Memory B cell (primary cell): ENCODE data around the gene WDR53.
"Not testable (repeated sequence)": the region's sequence is repeated elsewhere in the genome, so short reads cannot be mapped to it uniquely, and the experiment has no call there.

ENCODE experiments used
- ATAC-seq: fragments of 150-1000 bp; cut with Tn5 transposase; 2 replicates; pipeline ENCODE4 v1.10.0; 2021; ENCODE audit warnings: low read depth, mild to moderate bottlenecking, moderate library complexity
- DNase-seq, 2 donors: peaks; one replicate each; pipeline ENCODE4 v3.0.0; 2022; ENCODE audit warnings: low spot score in 2 of 2
- H3K27ac Mint-ChIP-seq: one replicate; pipeline ENCODE4 v1.8.0; 2022; ENCODE audit warnings: mild to moderate bottlenecking, moderate library complexity, mixed read lengths
- H3K27me3 Mint-ChIP-seq: one replicate; pipeline ENCODE4 v1.8.0; 2022; ENCODE audit warnings: mixed read lengths
- H3K36me3 Mint-ChIP-seq: one replicate; pipeline ENCODE4 v1.8.0; 2022; ENCODE audit warnings: mild to moderate bottlenecking, mixed read lengths
- H3K4me1 Mint-ChIP-seq: one replicate; pipeline ENCODE4 v1.8.0; 2022; ENCODE audit warnings: mixed read lengths
- H3K4me3 Mint-ChIP-seq: one replicate; pipeline ENCODE4 v1.8.0; 2022; ENCODE audit warnings: mild to moderate bottlenecking, moderate library complexity, mixed read lengths
- H3K9me3 Mint-ChIP-seq: one replicate; pipeline ENCODE4 v1.8.0; 2022; ENCODE audit warnings: mixed read lengths

Gene WDR53

DNA sequence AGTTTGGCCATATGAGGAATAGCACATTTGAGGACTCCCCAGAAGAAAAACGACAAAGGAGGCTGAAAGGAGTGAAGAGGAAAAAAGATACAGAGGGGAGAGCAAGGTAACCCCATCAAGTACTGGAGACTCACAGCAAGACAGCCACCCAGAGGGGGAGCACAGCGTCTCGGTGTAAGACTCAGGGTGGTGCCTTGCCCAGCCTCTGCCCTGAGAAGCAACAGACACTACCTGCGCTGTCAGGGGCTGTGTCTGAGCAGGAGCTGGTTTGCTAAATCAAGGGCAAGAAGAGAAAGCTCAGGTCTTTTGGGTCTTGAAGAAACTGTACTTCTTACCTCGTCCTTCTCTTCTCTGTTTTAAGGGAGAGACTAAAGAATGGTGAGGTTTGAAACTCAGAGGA lies 28.0 kb upstream of the WDR53 start:
- H3K4me1 Mint-ChIP-seq = peaks cover 5% of the 10 kb centered on the region
- H3K27ac Mint-ChIP-seq = no peak overlapping the region
- H3K9me3 Mint-ChIP-seq = no peaks in the 10 kb centered on the region

DNA sequence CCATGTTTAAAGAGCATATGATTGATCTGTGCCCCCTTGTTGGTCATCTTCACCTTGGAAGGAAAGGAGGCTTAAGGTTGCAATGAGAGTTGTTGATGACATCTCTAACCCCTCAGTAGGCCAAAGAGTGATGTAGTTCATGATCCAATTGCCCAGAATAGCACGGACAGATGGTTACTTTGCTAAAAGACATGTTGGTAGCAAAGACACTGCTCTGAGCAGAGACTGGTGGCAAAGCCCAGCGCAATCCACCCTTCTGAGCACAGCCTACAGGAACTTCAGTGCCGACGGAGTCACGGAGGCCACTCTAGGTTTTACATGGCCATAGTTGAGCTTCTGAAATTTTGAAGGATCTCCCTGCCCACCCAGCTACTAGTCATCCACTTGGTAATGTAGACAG lies 21.9 kb upstream of the WDR53 start:
- DNase-seq = no peak
- Mint-ChIP-seq H3K27me3 (no peaks in the 10 kb centered on the region), H3K9me3 (no peaks in the 10 kb centered on the region), H3K4me1 (no peaks in the 10 kb centered on the region), H3K36me3 (peaks cover 2% of the 10 kb centered on the region), H3K4me3 (no peak overlapping the region), H3K27ac (no peak overlapping the region)
- no peak for ATAC-seq

More for the DNA sequence above, 28.0 kb upstream of the WDR53 start:
- ATAC-seq (no peak), DNase-seq (no peak)
- no peak overlapping the region for H3K4me3 Mint-ChIP-seq
- H3K36me3 Mint-ChIP-seq = no peaks in the 10 kb centered on the region
- H3K27me3 Mint-ChIP-seq = peaks cover 8% of the 10 kb centered on the region

DNA sequence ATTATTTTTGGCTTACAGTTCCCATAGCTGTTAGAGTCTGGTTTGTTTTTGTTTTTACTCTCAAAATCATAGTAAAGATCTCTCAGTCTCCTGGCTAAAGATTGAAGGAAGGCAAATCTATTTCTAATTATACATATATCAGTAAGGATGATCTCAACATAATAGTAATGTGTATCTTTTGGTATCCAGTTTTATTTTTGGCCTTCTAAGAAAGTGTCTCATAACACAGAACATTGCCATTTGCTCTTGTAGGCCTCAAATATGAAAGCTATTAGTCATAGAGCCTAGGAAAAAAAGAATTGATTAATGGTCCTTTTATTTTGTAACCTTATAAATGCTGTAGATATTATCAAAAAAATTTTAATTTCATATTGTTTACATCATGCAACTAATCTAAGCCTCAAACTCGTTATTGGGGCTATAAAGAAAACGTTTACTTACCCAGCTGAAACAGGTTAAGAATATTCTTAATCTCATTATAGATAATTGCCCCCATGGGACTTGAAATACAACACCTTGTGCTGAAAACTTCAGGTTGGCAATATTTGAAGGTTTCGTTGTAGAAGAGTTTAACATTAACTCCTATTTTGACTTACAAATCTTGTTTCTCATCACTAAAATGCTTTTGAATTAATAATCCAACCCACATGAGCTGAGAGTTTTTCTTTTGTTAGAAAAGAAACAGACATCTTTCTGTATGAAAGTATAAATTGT lies 16.8 kb upstream of the WDR53 start:
- Mint-ChIP-seq H3K36me3 (peaks cover 8% of the 10 kb centered on the region), H3K27ac (no peak overlapping the region)

DNA sequence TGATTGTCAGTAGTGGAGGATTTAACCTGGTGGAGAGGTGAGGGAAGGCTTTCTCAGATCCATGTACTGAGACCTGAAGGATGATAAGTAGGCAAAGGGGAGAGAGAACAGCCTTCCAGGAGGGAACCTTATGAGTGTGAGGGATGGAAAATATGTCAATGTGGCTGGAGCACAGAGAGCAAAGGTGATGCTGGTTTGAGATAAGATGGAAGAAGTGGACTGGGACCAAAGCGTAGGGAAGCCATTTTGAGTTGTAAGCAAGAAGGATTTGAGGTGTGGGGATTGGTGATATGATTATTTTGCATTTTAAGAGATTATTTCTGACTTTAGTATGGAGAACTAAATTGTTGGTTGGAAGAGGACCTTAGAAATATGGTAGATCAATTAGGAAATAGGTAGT lies 4.0 kb upstream of the WDR53 start:
- ATAC-seq = no peak
- H3K27ac Mint-ChIP-seq = no peak overlapping the region

More for the DNA sequence above, 16.8 kb upstream of the WDR53 start:
- Mint-ChIP-seq H3K27me3 (no peaks in the 10 kb centered on the region), H3K9me3 (no peaks in the 10 kb centered on the region), H3K4me1 (peaks cover 4% of the 10 kb centered on the region), H3K4me3 (no peak overlapping the region)
- ATAC-seq = no peak
- DNase-seq = no peak

DNA sequence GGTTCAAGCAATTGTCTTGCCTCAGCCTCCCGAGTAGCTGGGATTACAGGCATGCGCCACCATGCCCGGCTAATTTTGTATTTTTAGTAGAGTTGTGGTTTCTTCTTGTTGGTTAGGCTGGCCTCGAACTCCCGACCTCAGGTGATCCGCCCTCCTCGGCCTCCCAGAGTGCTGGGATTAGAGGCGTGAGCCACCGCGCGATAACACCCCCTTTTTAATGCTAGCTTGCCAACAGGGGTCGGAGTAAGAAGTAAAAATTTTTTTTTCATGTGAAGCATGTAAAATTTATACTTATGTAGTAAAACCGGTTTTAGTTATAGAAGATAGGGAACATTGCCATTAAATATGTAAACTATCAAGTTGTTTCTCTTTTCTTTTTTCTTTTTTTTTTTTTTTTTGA lies 2.0 kb upstream of the WDR53 start:
- peaks cover 16% of the 10 kb centered on the region for H3K4me1 Mint-ChIP-seq

More for the DNA sequence above, 4.0 kb upstream of the WDR53 start:
- H3K4me1 Mint-ChIP-seq = peaks cover 16% of the 10 kb centered on the region
- H3K9me3 Mint-ChIP-seq = no peaks in the 10 kb centered on the region
- no peaks in the 10 kb centered on the region for H3K36me3 Mint-ChIP-seq
- H3K27me3 Mint-ChIP-seq = no peaks in the 10 kb centered on the region
- no peak overlapping the region for H3K4me3 Mint-ChIP-seq
- DNase-seq = no peak

DNA sequence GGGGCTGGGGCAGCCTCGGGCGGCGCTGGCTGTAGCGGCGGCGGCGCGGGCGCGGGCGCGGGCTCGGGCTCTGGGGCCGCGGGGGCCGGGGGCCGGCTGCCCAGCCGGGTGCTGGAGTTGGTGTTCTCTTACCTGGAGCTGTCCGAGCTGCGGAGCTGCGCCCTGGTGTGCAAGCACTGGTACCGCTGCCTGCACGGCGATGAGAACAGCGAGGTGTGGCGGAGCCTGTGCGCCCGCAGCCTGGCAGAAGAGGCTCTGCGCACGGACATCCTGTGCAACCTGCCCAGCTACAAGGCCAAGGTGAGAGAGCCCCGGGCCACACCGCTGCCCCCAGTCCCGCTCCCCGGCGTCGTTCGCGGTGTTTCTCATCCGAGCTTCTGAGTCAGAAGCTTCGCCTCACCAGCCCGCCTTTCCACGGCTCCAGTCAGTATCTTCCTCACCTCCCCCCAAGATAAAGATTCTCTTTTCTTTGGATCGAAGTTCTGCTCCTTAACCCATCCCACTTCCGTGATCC lies 706 bp upstream of the WDR53 start:
- DNase-seq (peak in 1 of 2 donors; percentile 54), ATAC-seq (peak; percentile 59)
- peaks cover 2% of the 10 kb centered on the region for H3K36me3 Mint-ChIP-seq
- H3K4me3 Mint-ChIP-seq = peak overlapping the region; percentile 86
- H3K27ac Mint-ChIP-seq = peak overlapping the region; percentile 60
- H3K4me1 Mint-ChIP-seq = peaks cover 12% of the 10 kb centered on the region
- H3K9me3 Mint-ChIP-seq = no peaks in the 10 kb centered on the region
- no peaks in the 10 kb centered on the region for H3K27me3 Mint-ChIP-seq

More for the DNA sequence above, 2.0 kb upstream of the WDR53 start:
- H3K27ac Mint-ChIP-seq, H3K4me3 Mint-ChIP-seq, H3K9me3 Mint-ChIP-seq, ATAC-seq, DNase-seq, H3K36me3 Mint-ChIP-seq, H3K27me3 Mint-ChIP-seq: not testable (repeated sequence)

DNA sequence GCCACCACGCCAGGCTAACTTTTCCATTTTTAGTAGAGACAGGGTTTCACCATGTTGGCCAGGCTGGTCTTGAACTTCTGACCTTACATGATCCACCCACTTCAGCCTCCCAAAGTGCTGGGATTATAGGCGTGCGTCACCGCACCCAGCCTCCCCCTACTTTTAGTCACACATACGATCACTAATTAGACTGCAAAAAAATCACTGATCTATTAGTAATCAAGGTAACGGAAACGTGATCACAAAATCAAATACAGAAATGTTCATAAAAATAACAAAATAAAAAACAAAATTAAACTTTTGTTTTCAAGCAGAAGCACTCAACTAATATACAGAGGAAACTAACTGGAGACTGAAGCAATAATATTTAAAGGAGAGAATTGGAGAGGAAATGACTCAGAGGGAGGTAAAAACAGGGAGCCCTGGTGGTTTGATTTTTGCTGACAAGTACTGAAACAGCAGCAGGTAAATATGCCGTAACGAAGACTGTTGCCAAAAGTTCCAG lies 4.6 kb downstream of the WDR53 start:
- no peak for DNase-seq
- Mint-ChIP-seq H3K27me3 (no peaks in the 10 kb centered on the region), H3K4me1 (peaks cover 6% of the 10 kb centered on the region), H3K4me3 (no peak overlapping the region), H3K36me3 (peaks cover 11% of the 10 kb centered on the region), H3K9me3 (no peaks in the 10 kb centered on the region), H3K27ac (no peak overlapping the region)
- ATAC-seq = no peak

DNA sequence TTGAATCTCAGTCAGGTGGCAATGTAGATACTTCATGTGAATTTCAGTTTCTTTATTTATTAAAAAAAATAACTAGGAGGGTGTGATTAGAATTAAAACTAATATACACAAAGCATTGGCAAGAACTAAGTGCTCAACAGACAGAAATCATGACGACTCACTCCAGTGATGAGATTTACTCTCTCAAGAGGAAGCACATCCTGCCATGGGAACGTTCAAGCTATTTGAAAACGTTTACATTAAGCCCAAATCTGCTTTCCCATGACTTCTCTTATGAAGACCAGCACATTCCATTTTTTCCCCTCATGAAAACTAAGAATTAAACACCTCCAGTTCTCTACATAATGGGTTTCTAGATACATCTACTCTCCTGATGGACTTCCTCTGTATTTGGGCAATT lies 8.5 kb downstream of the WDR53 start:
- H3K27ac Mint-ChIP-seq = no peak overlapping the region
- no peaks in the 10 kb centered on the region for H3K27me3 Mint-ChIP-seq
- DNase-seq (no peak), ATAC-seq (no peak)
- H3K36me3 Mint-ChIP-seq = peaks cover 11% of the 10 kb centered on the region
- no peak overlapping the region for H3K4me3 Mint-ChIP-seq
- peaks cover 14% of the 10 kb centered on the region for H3K4me1 Mint-ChIP-seq
- H3K9me3 Mint-ChIP-seq = no peaks in the 10 kb centered on the region

DNA sequence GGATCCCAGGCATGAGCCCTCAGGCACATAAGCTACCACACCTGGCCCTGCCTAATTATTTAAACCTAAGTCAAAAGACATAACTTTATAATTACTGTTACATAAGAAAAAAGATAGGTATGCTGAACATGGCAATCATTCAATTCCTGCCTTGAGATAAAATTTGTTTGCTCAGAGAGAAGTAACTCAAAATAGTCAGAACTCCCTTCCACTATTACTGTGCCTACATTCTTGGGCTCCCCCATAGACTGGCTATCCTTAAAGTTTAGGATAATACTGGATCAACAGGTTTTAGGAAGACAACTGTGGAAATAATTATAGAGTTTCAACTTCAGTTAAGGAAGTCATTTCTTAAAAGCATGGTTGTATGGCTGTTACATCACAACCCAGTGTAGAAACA lies 9.9 kb downstream of the WDR53 start:
- peaks cover 7% of the 10 kb centered on the region for H3K36me3 Mint-ChIP-seq
- no peak overlapping the region for H3K4me3 Mint-ChIP-seq
- H3K4me1 Mint-ChIP-seq = peaks cover 16% of the 10 kb centered on the region
- ATAC-seq = no peak
- H3K27ac Mint-ChIP-seq = no peak overlapping the region
- H3K27me3 Mint-ChIP-seq = no peaks in the 10 kb centered on the region
- no peaks in the 10 kb centered on the region for H3K9me3 Mint-ChIP-seq
- no peak for DNase-seq

DNA sequence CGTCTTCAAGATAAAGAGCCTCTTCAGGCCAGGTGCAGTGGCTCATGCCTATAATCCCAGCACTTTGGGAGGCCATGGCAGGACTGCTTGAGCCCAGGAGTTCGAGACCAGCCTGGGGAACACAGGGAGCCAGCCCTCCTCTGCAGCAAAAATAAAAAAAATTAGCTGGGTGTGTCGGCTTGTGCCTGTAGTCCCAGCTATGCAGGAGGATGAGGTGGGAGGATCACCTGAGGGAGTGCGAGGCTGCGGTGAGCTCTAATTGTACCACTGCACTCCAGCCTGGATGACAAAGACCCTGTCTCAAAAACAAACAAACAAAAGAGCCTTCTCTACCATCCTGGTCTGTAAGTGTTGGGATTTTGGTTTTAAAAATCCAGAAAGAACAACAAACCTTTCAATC lies 11.1 kb downstream of the WDR53 start:
- Mint-ChIP-seq H3K4me1 (peaks cover 16% of the 10 kb centered on the region), H3K4me3 (no peak overlapping the region), H3K27ac (no peak overlapping the region), H3K9me3 (no peaks in the 10 kb centered on the region), H3K36me3 (peaks cover 7% of the 10 kb centered on the region), H3K27me3 (no peaks in the 10 kb centered on the region)
- no peak for DNase-seq
- ATAC-seq = no peak

DNA sequence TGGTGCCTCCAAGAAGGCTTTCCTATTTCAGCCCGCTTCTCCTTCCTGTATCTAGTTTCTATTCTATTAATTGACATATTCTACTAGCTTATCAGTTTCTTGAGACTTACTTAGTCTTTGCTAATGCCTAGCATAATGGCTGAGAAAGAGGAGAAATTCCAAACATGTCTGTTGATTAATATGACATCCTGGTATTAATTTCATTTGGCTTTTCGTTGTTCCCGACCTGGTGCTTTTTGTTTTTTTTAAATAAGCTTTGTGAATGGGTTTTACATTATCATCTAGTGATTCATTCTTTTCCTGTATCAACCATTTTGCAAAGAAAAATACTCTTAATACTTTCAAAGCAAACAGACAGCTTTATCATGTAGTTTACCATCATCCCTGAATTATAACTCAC lies 13.1 kb downstream of the WDR53 start:
- peaks cover 4% of the 10 kb centered on the region for H3K36me3 Mint-ChIP-seq
- ATAC-seq = no peak
- peak overlapping the region; percentile 76 for H3K27ac Mint-ChIP-seq
- no peaks in the 10 kb centered on the region for H3K27me3 Mint-ChIP-seq
- no peak for DNase-seq
- H3K9me3 Mint-ChIP-seq = no peaks in the 10 kb centered on the region
- no peak overlapping the region for H3K4me3 Mint-ChIP-seq
- peaks cover 16% of the 10 kb centered on the region for H3K4me1 Mint-ChIP-seq

DNA sequence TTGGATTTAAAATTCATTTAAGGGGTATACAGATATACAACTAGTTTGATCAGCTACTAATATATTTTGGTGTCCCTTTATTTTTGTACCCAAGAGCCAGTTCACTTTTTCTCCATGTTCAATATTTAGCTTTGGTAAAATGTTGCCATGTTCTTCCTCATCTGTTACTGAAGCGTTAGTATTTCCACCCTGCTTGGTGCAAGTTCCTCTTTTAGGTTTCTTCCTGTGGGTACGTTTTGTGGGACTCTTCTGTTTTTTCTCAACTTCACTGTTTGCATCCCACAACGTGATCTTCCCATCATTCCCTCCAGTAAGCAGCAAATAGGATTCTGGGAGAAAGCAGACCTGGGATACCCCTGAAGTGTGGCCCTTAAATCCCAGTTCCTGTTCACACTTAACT lies 14.1 kb downstream of the WDR53 start:
- H3K4me3 Mint-ChIP-seq = peak overlapping the region; percentile 25

DNA sequence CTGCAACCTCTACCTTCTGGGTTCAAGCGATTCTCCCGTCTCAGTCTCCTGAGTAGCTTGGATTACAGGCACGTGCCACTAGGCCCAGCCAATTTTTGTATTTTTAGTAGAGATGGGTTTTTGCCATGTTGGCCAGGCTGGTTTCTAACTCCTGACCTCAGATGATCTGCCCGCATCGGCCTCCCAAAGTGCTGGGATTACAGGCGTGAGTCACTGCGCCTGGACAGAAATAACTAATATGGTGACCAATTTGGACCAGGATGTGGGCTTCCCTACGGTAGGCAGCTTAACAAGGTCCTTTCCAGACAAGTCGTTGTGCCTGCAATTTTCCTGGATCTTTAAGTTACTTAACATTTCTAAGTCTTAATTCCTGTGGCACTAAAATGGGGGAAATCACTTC lies 14.8 kb downstream of the WDR53 start:
- DNase-seq (no peak), ATAC-seq (no peak)
- peaks cover 16% of the 10 kb centered on the region for H3K4me1 Mint-ChIP-seq
- no peaks in the 10 kb centered on the region for H3K27me3 Mint-ChIP-seq
- no peak overlapping the region for H3K4me3 Mint-ChIP-seq
- H3K27ac Mint-ChIP-seq = no peak overlapping the region
- no peaks in the 10 kb centered on the region for H3K36me3 Mint-ChIP-seq
- H3K9me3 Mint-ChIP-seq = peaks cover 1% of the 10 kb centered on the region

More for the DNA sequence above, 14.1 kb downstream of the WDR53 start:
- H3K4me1 Mint-ChIP-seq = peaks cover 16% of the 10 kb centered on the region
- peak overlapping the region; percentile 76 for H3K27ac Mint-ChIP-seq
- peaks cover 2% of the 10 kb centered on the region for H3K36me3 Mint-ChIP-seq
- peaks cover 1% of the 10 kb centered on the region for H3K9me3 Mint-ChIP-seq
- ATAC-seq (peak; percentile 81), DNase-seq (no peak)
- no peaks in the 10 kb centered on the region for H3K27me3 Mint-ChIP-seq

DNA sequence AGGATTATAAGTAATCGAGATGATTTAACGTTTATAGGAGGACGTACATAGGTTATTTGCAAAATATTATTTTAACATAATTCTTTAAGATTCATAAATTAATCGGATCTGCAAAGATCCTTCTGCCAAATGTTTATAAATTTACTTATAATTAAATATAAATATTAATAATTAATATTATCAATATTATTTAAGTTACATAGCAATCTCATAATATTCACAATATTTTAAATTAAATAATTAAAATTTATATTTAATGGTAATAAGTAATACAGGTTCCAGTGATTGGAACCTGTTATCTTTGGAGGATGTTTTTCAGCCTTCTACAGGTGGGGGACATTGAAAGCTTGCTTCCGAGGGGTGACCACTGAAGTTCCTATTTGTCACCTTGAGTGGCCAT lies 16.1 kb downstream of the WDR53 start:
- Mint-ChIP-seq H3K4me1 (peaks cover 16% of the 10 kb centered on the region), H3K4me3 (no peak overlapping the region), H3K27ac (no peak overlapping the region), H3K27me3 (no peaks in the 10 kb centered on the region), H3K9me3 (peaks cover 6% of the 10 kb centered on the region), H3K36me3 (peaks cover 4% of the 10 kb centered on the region)
- ATAC-seq = no peak
- no peak for DNase-seq

DNA sequence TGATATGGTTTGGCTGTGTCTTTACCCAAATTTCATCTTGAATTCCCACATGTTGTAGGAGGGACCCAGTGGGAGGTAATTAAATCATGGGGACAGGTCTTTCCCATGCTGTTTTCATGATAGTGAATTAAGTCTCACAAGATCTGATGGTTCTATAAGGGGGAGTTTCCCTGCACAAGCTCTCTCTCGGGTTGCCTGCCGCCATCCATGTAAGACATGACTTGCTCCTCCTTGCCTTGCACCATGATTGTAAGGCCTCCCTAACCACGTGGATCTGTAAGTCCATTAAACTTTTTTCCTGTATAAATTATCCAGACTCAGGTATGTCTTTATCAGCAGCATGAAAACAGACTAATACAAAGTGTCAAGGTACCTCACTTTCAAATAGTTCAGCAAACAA lies 18.2 kb downstream of the WDR53 start:
- not testable (repeated sequence) for H3K36me3 Mint-ChIP-seq, DNase-seq, H3K4me3 Mint-ChIP-seq, H3K4me1 Mint-ChIP-seq, H3K27ac Mint-ChIP-seq, H3K27me3 Mint-ChIP-seq, H3K9me3 Mint-ChIP-seq, ATAC-seq
